ENCODE data around the gene CCL4L2.
"Not testable (repeated sequence)": the region's sequence is repeated elsewhere in the genome, so short reads cannot be mapped to it uniquely, and the experiment has no call there.

GRCh38 chr17:36211484-36212271, 815 bp downstream of the CCL4L2 start:
- not testable (repeated sequence) for TF ChIP-seq CTCF (IDR thresholded peaks at IDR 0.05; ENCODE audit: extremely low read depth in 1 of 2, insufficient read depth in 1 of 2, low read depth in 1 of 2, low read length in 2 of 2); POLR2AphosphoS5 (IDR thresholded peaks at IDR 0.05; ENCODE audit: insufficient read depth, low read depth, low read length); POLR2A (IDR thresholded peaks at IDR 0.05; ENCODE audit: low read depth, low read length); MAX (IDR thresholded peaks at IDR 0.05; ENCODE audit: insufficient read depth, insufficient read length); EZH2 (IDR thresholded peaks at IDR 0.05; ENCODE audit: borderline replicate concordance, low read depth, low read length, severe bottlenecking); GATA2 (IDR thresholded peaks at IDR 0.05; ENCODE audit: insufficient read depth, insufficient read length, low read depth, low read length); MYC (IDR thresholded peaks at IDR 0.05; ENCODE audit: low read depth, low read length); JUN (IDR thresholded peaks at IDR 0.05; ENCODE audit: borderline replicate concordance, insufficient read depth, insufficient read length, low read depth); FOS (IDR thresholded peaks at IDR 0.05; ENCODE audit: borderline replicate concordance, insufficient read depth, low read length)

Data from endothelial cell of umbilical vein (primary cell).